ENCODE data around the gene CAMTA1. TPM values are rescaled to one million over a fixed set of nuclear protein-coding genes. Genes with fewer than 3 reads are reported as not detected.

CAMTA1 gene
- polyA plus RNA-seq, 1 donor from 2014 or later: 79.0 TPM

GRCh38 chr1:7644086-7644485 is 858.8 kb downstream of the CAMTA1 start:
- no peaks in the 10 kb centered on the region for H3K9me3 Mint-ChIP-seq
- H3K27me3 Mint-ChIP-seq: peaks cover 3% of the 10 kb centered on the region
- H3K4me1 Mint-ChIP-seq: peaks cover 0 to 4% (median 0%) of the 10 kb centered on the region in 3 donors
- no peak overlapping the region for H3K27ac Mint-ChIP-seq
- no peak overlapping the region for H3K4me3 Mint-ChIP-seq
- H3K36me3 Mint-ChIP-seq: no peaks in the 10 kb centered on the region

- Mint-ChIP-seq H3K4me3 (no peak overlapping the region), H3K4me1 (peaks cover 0 to 4% (median 0%) of the 10 kb centered on the region in 3 donors), H3K9me3 (no peaks in the 10 kb centered on the region), H3K27ac (no peak overlapping the region), H3K36me3 (no peaks in the 10 kb centered on the region), H3K27me3 (peaks cover 3% of the 10 kb centered on the region)
Observed at GRCh38 chr1:7644961-7645750, 859.9 kb downstream of the CAMTA1 start.

GRCh38 chr1:7645751-7646048 is 860.4 kb downstream of the CAMTA1 start:
- H3K27me3 Mint-ChIP-seq: peaks cover 3% of the 10 kb centered on the region
- H3K4me3 Mint-ChIP-seq: no peak overlapping the region
- no peaks in the 10 kb centered on the region for H3K36me3 Mint-ChIP-seq
- peaks cover 0 to 4% (median 0%) of the 10 kb centered on the region in 3 donors for H3K4me1 Mint-ChIP-seq
- no peak overlapping the region for H3K27ac Mint-ChIP-seq
- no peaks in the 10 kb centered on the region for H3K9me3 Mint-ChIP-seq

GRCh38 chr1:7646164-7646563 is 860.9 kb downstream of the CAMTA1 start:
- H3K4me1 Mint-ChIP-seq: peaks cover 0 to 4% (median 0%) of the 10 kb centered on the region in 3 donors
- no peak overlapping the region for H3K27ac Mint-ChIP-seq
- H3K4me3 Mint-ChIP-seq: peak overlapping the region in 1 of 4 donors; percentile 63
- H3K9me3 Mint-ChIP-seq: no peaks in the 10 kb centered on the region
- H3K27me3 Mint-ChIP-seq: peaks cover 3% of the 10 kb centered on the region
- H3K36me3 Mint-ChIP-seq: no peaks in the 10 kb centered on the region

- Mint-ChIP-seq H3K36me3 (no peaks in the 10 kb centered on the region), H3K9me3 (no peaks in the 10 kb centered on the region), H3K4me3 (no peak overlapping the region), H3K4me1 (peaks cover 0 to 4% (median 0%) of the 10 kb centered on the region in 3 donors), H3K27ac (peak overlapping the region in 1 of 3 donors; percentile 73), H3K27me3 (peaks cover 3% of the 10 kb centered on the region)
Observed at GRCh38 chr1:7646981-7647901, 862.0 kb downstream of the CAMTA1 start.

- Mint-ChIP-seq H3K9me3 (no peaks in the 10 kb centered on the region), H3K4me1 (peaks cover 0 to 4% (median 0%) of the 10 kb centered on the region in 3 donors), H3K27ac (peak overlapping the region in 1 of 3 donors; percentile 73), H3K27me3 (peaks cover 3% of the 10 kb centered on the region), H3K36me3 (no peaks in the 10 kb centered on the region), H3K4me3 (no peak overlapping the region)
Observed at GRCh38 chr1:7648761-7649384, 863.6 kb downstream of the CAMTA1 start.

GRCh38 chr1:7650801-7651200 is 865.5 kb downstream of the CAMTA1 start:
- peaks cover 3% of the 10 kb centered on the region for H3K27me3 Mint-ChIP-seq
- H3K4me3 Mint-ChIP-seq: no peak overlapping the region
- H3K9me3 Mint-ChIP-seq: peaks cover 0 to 1% (median 0%) of the 10 kb centered on the region in 3 donors
- H3K4me1 Mint-ChIP-seq: peaks cover 0 to 3% (median 0%) of the 10 kb centered on the region in 3 donors
- H3K27ac Mint-ChIP-seq: no peak overlapping the region
- no peaks in the 10 kb centered on the region for H3K36me3 Mint-ChIP-seq

- Mint-ChIP-seq H3K4me3 (no peak overlapping the region), H3K27ac (no peak overlapping the region), H3K4me1 (no peaks in the 10 kb centered on the region), H3K9me3 (peaks cover 0 to 1% (median 0%) of the 10 kb centered on the region in 3 donors), H3K36me3 (no peaks in the 10 kb centered on the region), H3K27me3 (peaks cover 3% of the 10 kb centered on the region)
Observed at GRCh38 chr1:7651203-7651602, 865.9 kb downstream of the CAMTA1 start.

GRCh38 chr1:7652061-7652460 is 866.8 kb downstream of the CAMTA1 start:
- Mint-ChIP-seq H3K4me3 (no peak overlapping the region), H3K4me1 (no peaks in the 10 kb centered on the region), H3K9me3 (peaks cover 0 to 1% (median 0%) of the 10 kb centered on the region in 3 donors), H3K27me3 (peaks cover 3% of the 10 kb centered on the region), H3K27ac (peak overlapping the region in 1 of 3 donors; percentile 17), H3K36me3 (no peaks in the 10 kb centered on the region)

- peak overlapping the region in 1 of 3 donors; percentile 17 for H3K27ac Mint-ChIP-seq
- H3K9me3 Mint-ChIP-seq: peaks cover 0 to 1% (median 0%) of the 10 kb centered on the region in 3 donors
- H3K27me3 Mint-ChIP-seq: peaks cover 1% of the 10 kb centered on the region
- H3K4me1 Mint-ChIP-seq: no peaks in the 10 kb centered on the region
- no peaks in the 10 kb centered on the region for H3K36me3 Mint-ChIP-seq
- H3K4me3 Mint-ChIP-seq: no peak overlapping the region
Observed at GRCh38 chr1:7652515-7653098, 867.4 kb downstream of the CAMTA1 start.

GRCh38 chr1:7654725-7655124 is 869.5 kb downstream of the CAMTA1 start:
- H3K36me3 Mint-ChIP-seq: no peaks in the 10 kb centered on the region
- no peaks in the 10 kb centered on the region for H3K4me1 Mint-ChIP-seq
- no peak overlapping the region for H3K27ac Mint-ChIP-seq
- no peak overlapping the region for H3K4me3 Mint-ChIP-seq
- H3K9me3 Mint-ChIP-seq: peaks cover 0 to 1% (median 0%) of the 10 kb centered on the region in 3 donors
- no peaks in the 10 kb centered on the region for H3K27me3 Mint-ChIP-seq

GRCh38 chr1:7655354-7655753 is 870.1 kb downstream of the CAMTA1 start:
- H3K27me3 Mint-ChIP-seq: no peaks in the 10 kb centered on the region
- no peaks in the 10 kb centered on the region for H3K4me1 Mint-ChIP-seq
- H3K9me3 Mint-ChIP-seq: peaks cover 0 to 1% (median 0%) of the 10 kb centered on the region in 3 donors
- no peaks in the 10 kb centered on the region for H3K36me3 Mint-ChIP-seq
- H3K4me3 Mint-ChIP-seq: no peak overlapping the region
- no peak overlapping the region for H3K27ac Mint-ChIP-seq

GRCh38 chr1:7656557-7657215 is 871.4 kb downstream of the CAMTA1 start:
- Mint-ChIP-seq H3K36me3 (no peaks in the 10 kb centered on the region), H3K9me3 (peaks cover 0 to 1% (median 0%) of the 10 kb centered on the region in 3 donors), H3K4me3 (no peak overlapping the region), H3K27ac (no peak overlapping the region), H3K4me1 (no peaks in the 10 kb centered on the region), H3K27me3 (peaks cover 2% of the 10 kb centered on the region)

- H3K4me3 Mint-ChIP-seq: no peak overlapping the region
- peaks cover 0 to 1% (median 0%) of the 10 kb centered on the region in 3 donors for H3K9me3 Mint-ChIP-seq
- H3K4me1 Mint-ChIP-seq: peaks cover 0 to 1% (median 0%) of the 10 kb centered on the region in 3 donors
- H3K27ac Mint-ChIP-seq: no peak overlapping the region
- no peaks in the 10 kb centered on the region for H3K36me3 Mint-ChIP-seq
- H3K27me3 Mint-ChIP-seq: peaks cover 2% of the 10 kb centered on the region
Observed at GRCh38 chr1:7657287-7658016, 872.2 kb downstream of the CAMTA1 start.
